SK-N-SH treated with all-trans-retinoic acid at 6 μM for 48 hours (cell line): ENCODE data around the gene ARFRP1.

Experiments used
- ARNTL ChIP-seq: fragments of 450-650 bp; formaldehyde crosslinking; IDR thresholded peaks from 2 replicates; pipeline ENCODE4 v1.5.0; 2020; ENCODE audit warnings: low read depth, mild to moderate bottlenecking, moderate library complexity, borderline replicate concordance
- ESRRG ChIP-seq: fragments of 250-450 bp; sonication (Bioruptor Pico); IDR thresholded peaks from 2 replicates; pipeline ENCODE4 v1.6.1; 2021; ENCODE audit warnings: mild to moderate bottlenecking
- GLIS3 ChIP-seq: fragments of 250-450 bp; sonication (Bioruptor Pico); IDR thresholded peaks from 2 replicates; pipeline ENCODE4 v1.5.0; 2020; ENCODE audit warnings: mild to moderate bottlenecking, moderate library complexity
- OSR1 ChIP-seq: fragments of 250-450 bp; sonication (Bioruptor Pico); IDR thresholded peaks from 2 replicates; pipeline ENCODE4 v1.8.0; 2022; ENCODE audit warnings: moderate library complexity, mild to moderate bottlenecking, inconsistent platforms
- PPARA ChIP-seq: fragments of 250-450 bp; sonication (Bioruptor Pico); IDR thresholded peaks from 2 replicates; pipeline ENCODE4 v1.5.0; 2020; ENCODE audit warnings: mild to moderate bottlenecking, borderline replicate concordance
- RARB ChIP-seq: fragments of 250-450 bp; sonication (Bioruptor Pico); IDR thresholded peaks from 2 replicates; pipeline ENCODE4 v1.8.0; 2021; ENCODE audit warnings: mild to moderate bottlenecking, moderate library complexity
- SNAI2 ChIP-seq: fragments of 250-450 bp; sonication (Bioruptor Pico); IDR thresholded peaks from 2 replicates; pipeline ENCODE4 v1.5.0; 2020; ENCODE audit warnings: mild to moderate bottlenecking, moderate library complexity
- TCF4 ChIP-seq: fragments of 250-450 bp; sonication (Bioruptor Pico); IDR thresholded peaks from 2 replicates; pipeline ENCODE4 v1.8.0; 2021; ENCODE audit warnings: mild to moderate bottlenecking, moderate library complexity, borderline replicate concordance
- ZC3H10 ChIP-seq: fragments of 250-450 bp; sonication (Bioruptor Pico); IDR thresholded peaks from 2 replicates; pipeline ENCODE4 v1.5.1; 2021; ENCODE audit warnings: mild to moderate bottlenecking, moderate library complexity
- ZFP3 ChIP-seq: fragments of 250-450 bp; sonication (Bioruptor Pico); IDR thresholded peaks from 2 replicates; pipeline ENCODE4 v1.5.0; 2020; ENCODE audit warnings: mild to moderate bottlenecking, moderate library complexity
- ZFP30 ChIP-seq: fragments of 450-650 bp; formaldehyde crosslinking; IDR thresholded peaks from 2 replicates; pipeline ENCODE4 v1.5.0; 2022; ENCODE audit warnings: mild to moderate bottlenecking, moderate library complexity
- TF ChIP-seq, protein P1 (sequence below): fragments of 250-450 bp; sonication (Bioruptor Pico); IDR thresholded peaks from 2 replicates; pipeline ENCODE4 v1.8.0; 2021; ENCODE audit warnings: low read depth, mild to moderate bottlenecking, moderate library complexity, borderline replicate concordance
- TF ChIP-seq, protein P2 (sequence below): fragments of 250-450 bp; sonication (Bioruptor Pico); IDR thresholded peaks from 2 replicates; pipeline ENCODE4 v1.5.1; 2020; ENCODE audit warnings: low read depth, mild to moderate bottlenecking, moderate library complexity
- TF ChIP-seq, protein P3 (sequence below): fragments of 250-450 bp; sonication (Bioruptor Pico); IDR thresholded peaks from 2 replicates; pipeline ENCODE4 v1.8.0; 2020; ENCODE audit warnings: mild to moderate bottlenecking, moderate library complexity, borderline replicate concordance

GRCh38 chr20:63697357-63697867 is 10.4 kb downstream of the ARFRP1 start:
- TF ChIP-seq ZC3H10 (CRISPR knock-in tag) = no peak
- TF ChIP-seq PPARA = no peak
- TF ChIP-seq, protein P1, sequence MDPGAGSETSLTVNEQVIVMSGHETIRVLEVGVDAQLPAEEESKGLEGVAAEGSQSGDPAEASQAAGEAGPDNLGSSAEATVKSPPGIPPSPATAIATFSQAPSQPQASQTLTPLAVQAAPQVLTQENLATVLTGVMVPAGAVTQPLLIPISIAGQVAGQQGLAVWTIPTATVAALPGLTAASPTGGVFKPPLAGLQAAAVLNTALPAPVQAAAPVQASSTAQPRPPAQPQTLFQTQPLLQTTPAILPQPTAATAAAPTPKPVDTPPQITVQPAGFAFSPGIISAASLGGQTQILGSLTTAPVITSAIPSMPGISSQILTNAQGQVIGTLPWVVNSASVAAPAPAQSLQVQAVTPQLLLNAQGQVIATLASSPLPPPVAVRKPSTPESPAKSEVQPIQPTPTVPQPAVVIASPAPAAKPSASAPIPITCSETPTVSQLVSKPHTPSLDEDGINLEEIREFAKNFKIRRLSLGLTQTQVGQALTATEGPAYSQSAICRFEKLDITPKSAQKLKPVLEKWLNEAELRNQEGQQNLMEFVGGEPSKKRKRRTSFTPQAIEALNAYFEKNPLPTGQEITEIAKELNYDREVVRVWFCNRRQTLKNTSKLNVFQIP (CRISPR knock-in tag) = no peak
- TF ChIP-seq GLIS3 = no peak
- TF ChIP-seq RARB (CRISPR knock-in tag) = no peak
- TF ChIP-seq ESRRG (CRISPR knock-in tag) = no peak
- TF ChIP-seq ZFP30 (CRISPR knock-in tag) = no peak
- no peak for TF ChIP-seq ZFP3 (CRISPR knock-in tag)
- TF ChIP-seq, protein P2, sequence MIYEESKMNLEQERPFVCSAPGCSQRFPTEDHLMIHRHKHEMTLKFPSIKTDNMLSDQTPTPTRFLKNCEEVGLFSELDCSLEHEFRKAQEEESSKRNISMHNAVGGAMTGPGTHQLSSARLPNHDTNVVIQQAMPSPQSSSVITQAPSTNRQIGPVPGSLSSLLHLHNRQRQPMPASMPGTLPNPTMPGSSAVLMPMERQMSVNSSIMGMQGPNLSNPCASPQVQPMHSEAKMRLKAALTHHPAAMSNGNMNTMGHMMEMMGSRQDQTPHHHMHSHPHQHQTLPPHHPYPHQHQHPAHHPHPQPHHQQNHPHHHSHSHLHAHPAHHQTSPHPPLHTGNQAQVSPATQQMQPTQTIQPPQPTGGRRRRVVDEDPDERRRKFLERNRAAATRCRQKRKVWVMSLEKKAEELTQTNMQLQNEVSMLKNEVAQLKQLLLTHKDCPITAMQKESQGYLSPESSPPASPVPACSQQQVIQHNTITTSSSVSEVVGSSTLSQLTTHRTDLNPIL (CRISPR knock-in tag) = no peak
- TF ChIP-seq, protein P3, sequence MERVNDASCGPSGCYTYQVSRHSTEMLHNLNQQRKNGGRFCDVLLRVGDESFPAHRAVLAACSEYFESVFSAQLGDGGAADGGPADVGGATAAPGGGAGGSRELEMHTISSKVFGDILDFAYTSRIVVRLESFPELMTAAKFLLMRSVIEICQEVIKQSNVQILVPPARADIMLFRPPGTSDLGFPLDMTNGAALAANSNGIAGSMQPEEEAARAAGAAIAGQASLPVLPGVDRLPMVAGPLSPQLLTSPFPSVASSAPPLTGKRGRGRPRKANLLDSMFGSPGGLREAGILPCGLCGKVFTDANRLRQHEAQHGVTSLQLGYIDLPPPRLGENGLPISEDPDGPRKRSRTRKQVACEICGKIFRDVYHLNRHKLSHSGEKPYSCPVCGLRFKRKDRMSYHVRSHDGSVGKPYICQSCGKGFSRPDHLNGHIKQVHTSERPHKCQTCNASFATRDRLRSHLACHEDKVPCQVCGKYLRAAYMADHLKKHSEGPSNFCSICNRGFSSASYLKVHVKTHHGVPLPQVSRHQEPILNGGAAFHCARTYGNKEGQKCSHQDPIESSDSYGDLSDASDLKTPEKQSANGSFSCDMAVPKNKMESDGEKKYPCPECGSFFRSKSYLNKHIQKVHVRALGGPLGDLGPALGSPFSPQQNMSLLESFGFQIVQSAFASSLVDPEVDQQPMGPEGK (CRISPR knock-in tag) = no peak
- TF ChIP-seq ARNTL = no peak
- no peak for TF ChIP-seq SNAI2
- TF ChIP-seq OSR1 (CRISPR knock-in tag) = no peak
- no peak for TF ChIP-seq TCF4 (CRISPR knock-in tag)
